BE2C (cell line): Measurements from ENCODE around the gene ELOVL2.

Experiments used
- DNase-seq: peaks from one replicate; pipeline ENCODE4 v3.0.0-alpha.2; 2020
- H3K27me3 ChIP-seq: fragments of 250-450 bp; sonication (Bioruptor Pico); 2 replicates; pipeline ENCODE4 v1.5.1; 2020; ENCODE audit warnings: mild to moderate bottlenecking
- H3K36me3 ChIP-seq: fragments of 250-450 bp; sonication (Bioruptor Pico); 2 replicates; pipeline ENCODE4 v1.5.1; 2020; ENCODE audit warnings: mild to moderate bottlenecking
- H3K4me1 ChIP-seq: fragments of 250-450 bp; sonication (Bioruptor Pico); 2 replicates; pipeline ENCODE4 v1.5.1; 2020
- H3K4me3 ChIP-seq: 2 replicates; pipeline ENCODE4 v1.5.1; 2011; ENCODE audit warnings: low read depth, low read length
- H3K9me3 ChIP-seq: fragments of 250-450 bp; sonication (Bioruptor Pico); 2 replicates; pipeline ENCODE4 v1.5.1; 2020
- TF ChIP-seq, protein P1 (sequence below): IDR thresholded peaks from 2 replicates; pipeline ENCODE4 v1.5.1; 2012; ENCODE audit warnings: mild to moderate bottlenecking, low read depth, low read length

Gene ELOVL2

DNA sequence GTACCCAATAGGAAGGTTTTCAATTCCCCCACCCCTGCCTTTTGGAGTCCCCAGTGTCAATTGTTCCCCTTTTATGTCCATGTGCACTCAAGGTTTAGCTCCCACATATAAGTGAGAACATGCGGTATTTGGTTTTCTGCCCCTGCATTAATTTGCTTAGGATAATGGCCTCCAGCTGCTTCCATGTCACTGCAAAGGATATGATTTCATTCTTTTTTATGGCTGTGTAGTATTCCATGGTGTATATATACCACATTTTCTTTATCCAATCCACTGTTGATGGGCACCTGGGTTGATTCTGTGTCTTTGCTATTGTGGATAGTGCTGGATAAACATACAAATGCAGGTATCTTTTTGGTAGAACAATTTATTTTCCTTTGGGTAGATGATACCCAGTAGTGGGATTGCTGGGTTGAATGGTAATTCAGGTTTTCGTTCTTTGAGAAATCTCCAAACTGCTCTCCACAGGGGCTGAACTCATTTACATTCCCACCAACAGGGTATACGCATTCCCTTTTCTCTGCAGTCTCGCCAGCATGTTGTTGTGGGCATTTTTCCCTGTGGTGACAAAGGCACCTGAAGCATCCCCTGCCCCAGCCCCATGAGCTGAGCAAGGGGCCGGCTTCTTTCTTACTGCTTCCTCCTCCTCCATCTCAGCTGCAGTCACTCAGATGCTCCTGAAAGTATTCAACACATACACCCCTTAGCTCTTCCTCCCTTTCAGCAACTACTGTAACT lies 66.7 kb downstream of the ELOVL2 start:
- Histone ChIP-seq H3K36me3 (no peaks in the 10 kb centered on the region), H3K4me1 (no peaks in the 10 kb centered on the region), H3K27me3 (no peaks in the 10 kb centered on the region), H3K9me3 (no peaks in the 10 kb centered on the region; the same call in 1 of the 2 replicates), H3K4me3 (no peak overlapping the region)
- DNase-seq: no peak
- TF ChIP-seq, protein P1, sequence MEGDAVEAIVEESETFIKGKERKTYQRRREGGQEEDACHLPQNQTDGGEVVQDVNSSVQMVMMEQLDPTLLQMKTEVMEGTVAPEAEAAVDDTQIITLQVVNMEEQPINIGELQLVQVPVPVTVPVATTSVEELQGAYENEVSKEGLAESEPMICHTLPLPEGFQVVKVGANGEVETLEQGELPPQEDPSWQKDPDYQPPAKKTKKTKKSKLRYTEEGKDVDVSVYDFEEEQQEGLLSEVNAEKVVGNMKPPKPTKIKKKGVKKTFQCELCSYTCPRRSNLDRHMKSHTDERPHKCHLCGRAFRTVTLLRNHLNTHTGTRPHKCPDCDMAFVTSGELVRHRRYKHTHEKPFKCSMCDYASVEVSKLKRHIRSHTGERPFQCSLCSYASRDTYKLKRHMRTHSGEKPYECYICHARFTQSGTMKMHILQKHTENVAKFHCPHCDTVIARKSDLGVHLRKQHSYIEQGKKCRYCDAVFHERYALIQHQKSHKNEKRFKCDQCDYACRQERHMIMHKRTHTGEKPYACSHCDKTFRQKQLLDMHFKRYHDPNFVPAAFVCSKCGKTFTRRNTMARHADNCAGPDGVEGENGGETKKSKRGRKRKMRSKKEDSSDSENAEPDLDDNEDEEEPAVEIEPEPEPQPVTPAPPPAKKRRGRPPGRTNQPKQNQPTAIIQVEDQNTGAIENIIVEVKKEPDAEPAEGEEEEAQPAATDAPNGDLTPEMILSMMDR: no peak

DNA sequence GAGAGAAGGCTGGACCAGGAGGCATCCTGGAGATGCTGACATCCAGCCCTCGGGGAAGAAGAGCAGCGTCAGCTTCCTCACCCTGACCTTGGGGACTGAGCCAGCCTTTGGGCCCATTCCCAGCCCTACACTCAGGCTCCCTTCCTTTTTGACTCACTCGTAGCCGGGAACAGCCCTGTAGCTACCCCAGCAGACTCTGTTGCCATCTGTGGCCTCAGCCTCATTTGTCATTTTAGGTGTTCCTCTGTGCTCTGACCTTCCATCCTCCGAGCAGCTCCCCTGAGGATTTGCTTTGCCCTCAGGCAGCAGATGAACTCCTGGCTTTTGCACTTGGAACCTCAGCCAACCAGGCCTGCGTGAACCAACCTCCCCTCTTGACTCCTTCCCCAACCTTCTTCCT lies 67.5 kb downstream of the ELOVL2 start:
- H3K9me3 ChIP-seq: no peaks in the 10 kb centered on the region; the same call in 1 of the 2 replicates
- TF ChIP-seq, protein P1: no peak
- no peaks in the 10 kb centered on the region for H3K36me3 ChIP-seq
- H3K4me3 ChIP-seq: no peak overlapping the region
- no peak for DNase-seq
- no peaks in the 10 kb centered on the region for H3K4me1 ChIP-seq
- no peaks in the 10 kb centered on the region for H3K27me3 ChIP-seq

DNA sequence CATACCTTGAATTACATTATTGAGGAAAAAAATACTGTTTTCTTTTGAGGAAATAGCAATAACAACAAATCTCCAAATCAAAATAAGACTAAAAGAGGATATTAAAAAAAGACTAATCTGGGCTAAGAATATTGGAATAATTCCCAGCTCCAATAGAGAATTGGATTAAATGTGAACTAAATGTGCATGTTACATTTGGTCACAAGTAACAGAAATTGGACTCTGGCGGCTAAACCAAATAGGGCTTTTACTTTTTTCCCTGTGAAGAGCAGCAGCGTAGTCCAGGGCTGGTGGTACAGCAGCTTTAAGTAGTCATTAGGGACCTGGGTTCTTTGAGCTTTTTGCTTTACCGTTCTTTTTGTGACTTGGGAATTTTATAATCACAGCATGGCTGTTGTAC lies 71.9 kb downstream of the ELOVL2 start:
- Histone ChIP-seq H3K36me3 (no peaks in the 10 kb centered on the region), H3K9me3 (no peaks in the 10 kb centered on the region; the same call in 1 of the 2 replicates), H3K27me3 (no peaks in the 10 kb centered on the region), H3K4me3 (no peak overlapping the region), H3K4me1 (no peaks in the 10 kb centered on the region)
- no peak for DNase-seq
- TF ChIP-seq, protein P1: no peak

DNA sequence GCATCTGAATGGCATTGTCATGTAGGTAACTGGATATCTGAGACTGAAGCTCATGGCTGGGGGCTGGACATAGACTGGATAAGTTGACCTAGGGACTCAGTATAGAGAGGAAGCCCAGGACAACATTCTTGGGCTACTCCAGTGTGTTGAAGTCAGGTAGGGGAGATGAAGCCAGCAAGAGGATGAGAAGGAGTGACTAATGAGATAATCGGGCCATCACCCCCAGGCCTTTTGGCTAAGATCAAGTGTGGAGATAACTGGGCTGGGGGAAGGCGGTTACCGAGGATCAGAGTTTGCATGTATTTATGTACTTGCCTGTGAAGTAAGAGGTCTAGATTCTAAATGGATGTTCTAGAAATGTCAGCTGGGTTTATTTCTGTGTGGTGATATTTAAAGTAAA lies 73.4 kb downstream of the ELOVL2 start:
- H3K36me3 ChIP-seq: no peaks in the 10 kb centered on the region
- no peak for DNase-seq
- no peaks in the 10 kb centered on the region for H3K9me3 ChIP-seq
- no peaks in the 10 kb centered on the region for H3K27me3 ChIP-seq
- H3K4me1 ChIP-seq: no peaks in the 10 kb centered on the region
- TF ChIP-seq, protein P1: no peak
- H3K4me3 ChIP-seq: no peak overlapping the region

DNA sequence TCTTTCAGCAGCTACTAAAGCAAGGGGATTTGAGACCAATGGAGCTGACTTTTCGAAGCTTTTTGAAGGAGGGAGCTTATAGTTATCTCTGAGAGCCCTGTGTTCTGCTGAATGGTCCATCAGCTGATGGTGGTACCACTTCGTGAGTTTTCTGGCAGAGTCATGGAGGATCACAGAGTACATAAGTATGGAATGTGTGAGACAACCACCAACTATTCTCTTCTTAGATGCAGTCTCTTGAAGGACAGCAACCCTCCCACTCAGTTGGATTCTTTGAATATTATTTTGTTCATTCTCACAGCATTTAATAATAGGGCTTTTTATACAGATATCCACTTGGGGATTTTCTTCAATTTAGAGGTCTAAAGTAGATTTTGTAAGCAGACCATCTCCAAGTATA lies 75.3 kb downstream of the ELOVL2 start:
- H3K9me3 ChIP-seq: no peaks in the 10 kb centered on the region
- TF ChIP-seq, protein P1: no peak
- no peaks in the 10 kb centered on the region for H3K4me1 ChIP-seq
- H3K36me3 ChIP-seq: no peaks in the 10 kb centered on the region
- no peak for DNase-seq
- H3K27me3 ChIP-seq: no peaks in the 10 kb centered on the region
- no peak overlapping the region for H3K4me3 ChIP-seq

DNA sequence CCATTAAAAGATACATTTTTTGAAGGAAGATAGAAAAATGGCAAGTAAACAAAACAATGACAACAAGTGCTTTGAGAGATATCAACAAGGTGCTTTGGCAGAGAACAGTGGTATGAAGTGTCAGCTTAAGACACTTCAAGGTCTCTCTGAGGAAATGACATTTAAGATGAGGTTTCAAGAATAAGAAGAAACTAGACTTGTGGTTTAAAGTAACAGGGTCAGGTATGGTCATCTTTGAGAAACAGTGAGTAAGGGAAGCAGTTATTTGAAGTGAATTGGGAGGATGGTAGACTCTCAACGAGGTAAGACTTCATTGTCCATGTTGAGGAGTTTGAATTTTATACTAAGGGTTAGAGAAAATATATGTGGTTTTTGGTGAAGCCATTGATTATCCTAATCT lies 79.4 kb downstream of the ELOVL2 start:
- H3K9me3 ChIP-seq: no peaks in the 10 kb centered on the region
- DNase-seq: no peak
- no peaks in the 10 kb centered on the region for H3K27me3 ChIP-seq
- H3K4me1 ChIP-seq: no peaks in the 10 kb centered on the region
- TF ChIP-seq, protein P1: no peak
- no peak overlapping the region for H3K4me3 ChIP-seq
- H3K36me3 ChIP-seq: no peaks in the 10 kb centered on the region
